Fibroblast of lung (primary cell): ENCODE data around the gene ZSWIM5.

Experiments used
- EZH2 ChIP-seq: IDR thresholded peaks from 2 replicates; pipeline ENCODE4 v1.5.1; 2012; ENCODE audit warnings: low read length, control low read depth, mild to moderate bottlenecking; ENCODE audit errors: missing control alignments
- TF ChIP-seq, protein P1 (sequence below), 2 donors: IDR thresholded peaks in 1 of 2; conservative IDR thresholded peaks in 1 of 2; 1 replicate in 1 of 2; 2 replicates in 1 of 2; pipeline ENCODE4 v1.5.1; 2011 to 2012; ENCODE audit warnings: low read length in 2 of 2, control low read depth in 1 of 2, inconsistent platforms in 1 of 2, low read depth in 1 of 2, mild to moderate bottlenecking in 1 of 2

DNA sequence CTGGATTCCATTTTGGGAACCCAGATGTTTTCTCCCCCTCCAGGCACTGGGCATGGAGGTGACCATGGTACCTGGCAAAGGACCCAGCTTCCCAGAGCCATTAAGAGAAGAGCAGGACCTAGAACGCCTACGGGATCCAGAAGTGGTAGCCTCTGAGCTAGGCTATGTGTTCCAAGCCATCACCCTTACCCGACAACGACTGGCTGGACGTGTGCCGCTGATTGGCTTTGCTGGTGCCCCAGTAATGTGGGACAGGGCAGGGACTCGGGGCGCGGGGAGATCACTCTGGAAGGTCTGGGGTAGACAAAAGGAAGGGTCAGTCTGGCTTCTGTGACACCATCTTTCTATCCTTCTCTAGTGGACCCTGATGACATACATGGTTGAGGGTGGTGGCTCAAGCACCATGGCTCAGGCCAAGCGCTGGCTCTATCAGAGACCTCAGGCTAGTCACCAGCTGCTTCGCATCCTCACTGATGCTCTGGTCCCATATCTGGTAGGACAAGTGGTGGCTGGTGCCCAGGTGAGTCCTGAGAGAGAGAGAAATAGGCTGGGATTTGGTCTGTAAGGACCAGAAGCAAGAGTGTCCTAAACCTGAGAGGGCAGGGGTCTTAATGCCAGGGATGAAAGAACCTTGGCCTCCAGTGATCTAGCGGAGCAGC, 192.7 kb downstream of the ZSWIM5 start:
- no peak for TF ChIP-seq EZH2
- TF ChIP-seq, protein P1, sequence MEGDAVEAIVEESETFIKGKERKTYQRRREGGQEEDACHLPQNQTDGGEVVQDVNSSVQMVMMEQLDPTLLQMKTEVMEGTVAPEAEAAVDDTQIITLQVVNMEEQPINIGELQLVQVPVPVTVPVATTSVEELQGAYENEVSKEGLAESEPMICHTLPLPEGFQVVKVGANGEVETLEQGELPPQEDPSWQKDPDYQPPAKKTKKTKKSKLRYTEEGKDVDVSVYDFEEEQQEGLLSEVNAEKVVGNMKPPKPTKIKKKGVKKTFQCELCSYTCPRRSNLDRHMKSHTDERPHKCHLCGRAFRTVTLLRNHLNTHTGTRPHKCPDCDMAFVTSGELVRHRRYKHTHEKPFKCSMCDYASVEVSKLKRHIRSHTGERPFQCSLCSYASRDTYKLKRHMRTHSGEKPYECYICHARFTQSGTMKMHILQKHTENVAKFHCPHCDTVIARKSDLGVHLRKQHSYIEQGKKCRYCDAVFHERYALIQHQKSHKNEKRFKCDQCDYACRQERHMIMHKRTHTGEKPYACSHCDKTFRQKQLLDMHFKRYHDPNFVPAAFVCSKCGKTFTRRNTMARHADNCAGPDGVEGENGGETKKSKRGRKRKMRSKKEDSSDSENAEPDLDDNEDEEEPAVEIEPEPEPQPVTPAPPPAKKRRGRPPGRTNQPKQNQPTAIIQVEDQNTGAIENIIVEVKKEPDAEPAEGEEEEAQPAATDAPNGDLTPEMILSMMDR (conservative IDR thresholded peaks at IDR 0.05 in 1 of 2, IDR thresholded peaks at IDR 0.05 in 1 of 2; ENCODE audit: low read depth in 1 of 2, low read length in 2 of 2): no peak
